Thymus (tissue), 11 donors: ENCODE results near the gene CDH4. TPM values are rescaled to one million over a fixed set of nuclear protein-coding genes. Genes with fewer than 3 reads are reported as not detected.

Source experiments
- DNase-seq, 9 donors: peaks; one replicate each; pipeline ENCODE4 v3.0.0-alpha.2; 2013; ENCODE audit warnings: low spot score in 9 of 9, low read depth in 6 of 9, missing footprints in 1 of 9
- H3K27ac ChIP-seq, 2 donors: one replicate each; pipeline ENCODE4 v1.5.1; 2013; ENCODE audit warnings: control low read depth in 1 of 2, low read depth in 1 of 2, low read length in 1 of 2, mild to moderate bottlenecking in 1 of 2, moderate library complexity in 1 of 2
- H3K27me3 ChIP-seq, 2 donors: one replicate each; pipeline ENCODE4 v1.5.1; 2013; ENCODE audit warnings: low read length in 1 of 2; ENCODE audit not compliant: control insufficient read depth in 2 of 2, insufficient read depth in 1 of 2
- H3K36me3 ChIP-seq, 2 donors: one replicate each; pipeline ENCODE4 v1.5.1; 2013; ENCODE audit warnings: low read length in 1 of 2, mild to moderate bottlenecking in 1 of 2, moderate library complexity in 1 of 2; ENCODE audit not compliant: control insufficient read depth in 2 of 2, insufficient read depth in 2 of 2
- H3K4me1 ChIP-seq, 2 donors: one replicate each; pipeline ENCODE4 v1.5.1; 2013; ENCODE audit warnings: low read length in 2 of 2; ENCODE audit not compliant: control insufficient read depth in 2 of 2, insufficient read depth in 2 of 2
- H3K4me3 ChIP-seq, 2 donors: one replicate each; pipeline ENCODE4 v1.5.1; 2013; ENCODE audit warnings: low read length in 2 of 2, control low read depth in 1 of 2, mild to moderate bottlenecking in 1 of 2
- H3K9me3 ChIP-seq, 2 donors: one replicate each; pipeline ENCODE4 v1.5.1; 2013; ENCODE audit warnings: low read length in 1 of 2, mild to moderate bottlenecking in 1 of 2; ENCODE audit not compliant: control insufficient read depth in 2 of 2, insufficient read depth in 1 of 2
- WGBS: extraction: QIAGEN DNeasy Blood & Tissue Kit; methylation state at CpG from one replicate; pipeline ENCODE4 v1.1.7; 2013; 5-methylcytosine and 5-hydroxymethylcytosine counted together
- polyA plus RNA-seq: library from polyadenylated mRNA; stranded (reverse); fragments of 200-250 nt; gene quantifications from one replicate; pipeline ENCODE4 v1.2.3, GENCODE V29; 2013
- total RNA-seq: library from RNA; stranded (reverse); fragments of 120-200 nt; gene quantifications from one replicate; pipeline ENCODE4 v1.2.4, GENCODE V29; 2013
- donor health status: healthy.

Gene CDH4
- total and polyA plus RNA-seq, 2 donors: 0.34 to 0.61 TPM

DNA sequence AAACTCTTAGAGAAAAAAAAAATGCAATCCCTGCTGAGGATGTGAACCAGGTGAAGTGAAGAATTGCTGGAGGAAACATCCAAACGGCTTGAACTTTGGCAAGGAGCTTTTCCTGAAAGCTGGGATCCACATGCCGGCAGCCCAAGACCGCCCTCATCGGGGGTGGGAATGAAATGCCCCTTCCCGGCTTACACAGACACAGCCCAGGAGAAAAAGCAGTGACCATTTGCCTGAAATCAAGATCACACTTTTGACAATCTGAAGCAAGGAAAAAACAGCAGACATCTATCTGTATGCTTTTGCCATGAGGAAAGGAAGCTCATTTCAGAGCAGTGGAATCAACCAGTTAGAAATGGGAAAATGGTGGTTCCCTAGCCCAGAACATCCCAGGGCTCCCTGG lies 559.1 kb downstream of the CDH4 start:
- H3K36me3 ChIP-seq: no peaks in the 10 kb centered on the region
- H3K9me3 ChIP-seq: peaks cover 0 to 5% of the 10 kb centered on the region in 2 donors
- no peak overlapping the region for H3K4me3 ChIP-seq
- 78% methylated on average over 5 of the region's 5 CpGs for WGBS
- DNase-seq: no peak
- H3K4me1 ChIP-seq: no peaks in the 10 kb centered on the region
- no peaks in the 10 kb centered on the region for H3K27me3 ChIP-seq
- no peak overlapping the region for H3K27ac ChIP-seq

DNA sequence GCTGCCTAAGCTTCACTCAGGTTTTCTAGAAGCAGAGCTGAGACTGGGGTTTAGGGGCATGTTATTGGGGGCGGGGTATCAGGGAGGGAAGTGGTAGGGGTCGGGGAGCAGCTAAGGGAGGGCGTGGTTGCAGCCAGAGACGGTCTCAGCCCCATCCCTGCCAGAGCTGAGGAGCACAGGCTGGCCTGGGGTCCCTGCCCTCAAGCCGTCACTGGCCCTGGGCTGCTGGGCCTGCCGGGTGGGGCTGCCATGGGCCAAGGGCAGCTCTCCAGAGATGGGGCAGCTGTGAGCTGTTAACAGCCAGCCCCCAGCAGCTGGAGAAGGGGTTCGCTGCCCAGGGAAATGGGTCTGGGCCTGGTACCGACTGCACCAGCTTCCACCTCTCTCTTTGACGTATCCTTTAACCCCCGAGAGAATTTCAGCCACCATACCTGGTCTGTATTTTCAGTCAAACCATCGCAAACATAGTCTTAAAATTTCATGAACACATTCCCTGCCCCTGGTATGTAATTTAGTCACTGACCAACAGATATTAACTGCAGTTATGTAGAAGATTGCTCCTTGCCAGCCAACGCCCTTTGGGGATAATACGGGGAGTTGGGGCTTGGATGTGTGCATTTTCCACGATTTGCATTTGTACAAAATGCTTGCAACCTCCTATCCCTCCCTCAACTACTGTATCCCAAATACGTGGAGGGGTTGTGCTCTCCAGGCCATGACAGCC lies 560.2 kb downstream of the CDH4 start:
- Histone ChIP-seq H3K27ac (no peak overlapping the region), H3K4me1 (no peaks in the 10 kb centered on the region), H3K9me3 (peaks cover 0 to 4% of the 10 kb centered on the region in 2 donors), H3K27me3 (no peaks in the 10 kb centered on the region), H3K36me3 (no peaks in the 10 kb centered on the region), H3K4me3 (no peak overlapping the region)
- DNase-seq: no peak
- 80% methylated on average over 15 of the region's 15 CpGs for WGBS

DNA sequence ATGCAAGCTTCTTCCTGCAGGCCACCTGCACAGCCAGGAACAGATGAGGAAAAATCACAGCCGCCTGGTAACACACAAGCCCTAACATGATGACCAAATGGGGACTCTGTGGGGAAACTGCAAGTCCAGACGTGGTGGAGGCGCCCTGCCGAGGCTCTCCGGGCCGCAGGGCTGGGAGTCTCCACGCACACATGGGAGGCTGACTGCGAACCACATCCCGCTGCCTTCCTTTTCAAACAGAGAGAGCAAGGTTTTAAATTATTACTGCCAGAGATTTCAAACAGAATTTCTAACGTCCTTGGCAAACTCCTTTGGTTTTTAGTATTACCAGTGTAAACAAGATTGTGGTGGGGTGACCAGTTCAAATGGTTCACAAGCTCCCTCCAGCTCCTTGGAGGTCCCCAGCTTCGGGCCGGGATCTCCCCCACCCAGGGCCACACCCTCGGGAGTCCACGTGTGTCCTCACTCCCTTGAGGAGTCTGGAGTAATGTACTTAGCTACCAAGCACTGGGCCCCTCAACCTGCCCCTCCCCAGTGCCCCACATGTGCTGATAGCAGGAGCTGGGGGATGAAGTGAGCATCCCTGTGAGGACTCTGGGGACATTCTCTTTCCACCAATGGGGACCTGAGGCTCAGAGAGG lies 560.9 kb downstream of the CDH4 start:
- no peak overlapping the region for H3K4me3 ChIP-seq
- H3K9me3 ChIP-seq: peaks cover 0 to 4% of the 10 kb centered on the region in 2 donors
- no peak for DNase-seq
- no peaks in the 10 kb centered on the region for H3K4me1 ChIP-seq
- no peaks in the 10 kb centered on the region for H3K27me3 ChIP-seq
- 85% methylated on average over 14 of the region's 14 CpGs for WGBS
- H3K36me3 ChIP-seq: no peaks in the 10 kb centered on the region
- no peak overlapping the region for H3K27ac ChIP-seq

DNA sequence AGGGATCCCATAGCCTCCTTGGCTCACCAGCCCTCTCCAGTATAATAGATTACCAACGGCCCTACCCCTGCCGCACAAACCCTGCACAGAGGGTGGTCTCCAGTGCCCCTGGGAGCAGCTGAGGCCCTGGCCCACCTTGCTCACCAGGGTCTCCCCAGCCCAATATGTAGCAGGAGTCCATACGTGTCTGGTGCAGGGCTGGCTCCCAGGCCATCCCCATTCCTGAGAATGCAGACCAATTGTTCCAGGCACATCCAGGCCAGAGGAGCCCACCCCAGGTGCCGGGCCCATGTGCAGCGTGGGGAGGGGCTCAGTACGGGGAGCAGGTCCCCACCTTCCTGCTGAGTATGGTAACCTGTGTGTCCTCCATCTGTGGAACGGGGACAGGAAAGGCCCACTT lies 561.7 kb downstream of the CDH4 start:
- no peaks in the 10 kb centered on the region for H3K36me3 ChIP-seq
- H3K4me3 ChIP-seq: no peak overlapping the region
- DNase-seq: no peak
- no peaks in the 10 kb centered on the region for H3K4me1 ChIP-seq
- peaks cover 0 to 5% of the 10 kb centered on the region in 2 donors for H3K9me3 ChIP-seq
- H3K27ac ChIP-seq: no peak overlapping the region
- 86% methylated on average over 7 of the region's 7 CpGs for WGBS
- no peaks in the 10 kb centered on the region for H3K27me3 ChIP-seq

DNA sequence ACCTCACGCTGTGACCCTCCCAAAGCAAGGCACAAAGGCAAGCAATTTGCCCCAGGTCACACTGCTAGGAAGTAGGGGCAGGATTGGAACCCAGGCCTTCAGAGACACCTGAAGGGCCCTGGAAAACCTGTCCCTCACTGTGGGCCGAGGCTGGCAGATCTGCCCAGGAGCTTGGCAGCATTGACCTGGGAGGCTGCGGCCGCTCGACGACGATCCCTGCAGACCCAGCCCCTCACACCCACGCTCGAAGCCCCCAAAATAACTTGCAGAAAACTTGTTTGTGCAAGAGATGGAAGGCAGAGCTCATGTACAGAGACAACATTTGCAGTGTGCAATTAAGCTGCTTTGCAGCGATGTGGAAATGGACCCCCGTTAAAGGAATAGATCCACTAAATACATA lies 562.2 kb downstream of the CDH4 start:
- H3K27me3 ChIP-seq: no peaks in the 10 kb centered on the region
- H3K9me3 ChIP-seq: peaks cover 0 to 5% of the 10 kb centered on the region in 2 donors
- no peaks in the 10 kb centered on the region for H3K36me3 ChIP-seq
- H3K27ac ChIP-seq: no peak overlapping the region
- DNase-seq: no peak
- no peaks in the 10 kb centered on the region for H3K4me1 ChIP-seq
- WGBS: 92% methylated on average over 11 of the region's 11 CpGs
- H3K4me3 ChIP-seq: no peak overlapping the region

DNA sequence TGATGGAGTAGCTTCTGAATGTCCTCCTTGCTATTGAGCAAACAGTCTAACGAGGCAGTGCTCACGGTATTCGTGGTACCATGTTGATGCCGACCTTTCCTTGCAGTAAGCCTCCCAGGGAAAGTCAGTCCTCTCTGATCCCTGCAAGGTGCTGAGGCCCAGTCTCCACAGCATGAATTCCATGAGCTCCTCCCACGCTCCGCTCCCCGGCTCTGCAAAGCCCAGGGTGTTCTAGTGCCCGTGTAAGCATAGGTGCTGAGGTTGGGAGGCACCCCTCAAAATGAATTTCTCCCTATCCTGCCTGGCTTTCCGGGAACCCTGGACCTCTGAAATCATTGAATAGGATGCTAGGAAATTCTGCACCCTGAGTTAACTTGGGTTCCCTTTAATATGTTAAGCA lies 562.7 kb downstream of the CDH4 start:
- DNase-seq: no peak
- WGBS: 86% methylated on average over 9 of the region's 9 CpGs
- no peaks in the 10 kb centered on the region for H3K4me1 ChIP-seq

DNA sequence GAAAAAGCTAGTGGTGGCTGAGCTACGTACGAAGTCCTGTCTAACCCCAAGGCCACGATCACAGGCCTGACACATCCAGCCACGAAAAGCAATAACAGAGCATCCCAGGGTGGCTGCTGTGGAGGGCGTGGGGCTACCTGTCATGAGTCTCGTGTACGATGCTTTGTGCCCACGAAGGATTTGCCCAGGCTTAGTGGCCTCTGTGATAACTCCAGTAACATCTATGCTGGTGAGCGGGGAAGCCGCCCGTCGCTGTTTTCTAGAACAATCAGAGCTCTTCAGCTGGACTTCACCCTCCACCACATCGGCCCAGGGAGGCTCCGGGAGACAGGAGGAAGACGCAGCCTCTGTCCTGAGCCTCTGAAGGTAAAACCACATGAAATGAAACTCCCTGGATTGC lies 563.1 kb downstream of the CDH4 start:
- Histone ChIP-seq H3K27ac (no peak overlapping the region), H3K9me3 (peaks cover 0 to 2% of the 10 kb centered on the region in 2 donors), H3K27me3 (no peaks in the 10 kb centered on the region), H3K4me3 (no peak overlapping the region), H3K36me3 (no peaks in the 10 kb centered on the region), H3K4me1 (no peaks in the 10 kb centered on the region)
- 93% methylated on average over 15 of the region's 15 CpGs for WGBS
- DNase-seq: no peak

More for the DNA sequence above, 562.7 kb downstream of the CDH4 start:
- no peaks in the 10 kb centered on the region for H3K36me3 ChIP-seq
- no peak overlapping the region for H3K4me3 ChIP-seq
- H3K27me3 ChIP-seq: no peaks in the 10 kb centered on the region
- no peak overlapping the region for H3K27ac ChIP-seq
- H3K9me3 ChIP-seq: peaks cover 0 to 5% of the 10 kb centered on the region in 2 donors

DNA sequence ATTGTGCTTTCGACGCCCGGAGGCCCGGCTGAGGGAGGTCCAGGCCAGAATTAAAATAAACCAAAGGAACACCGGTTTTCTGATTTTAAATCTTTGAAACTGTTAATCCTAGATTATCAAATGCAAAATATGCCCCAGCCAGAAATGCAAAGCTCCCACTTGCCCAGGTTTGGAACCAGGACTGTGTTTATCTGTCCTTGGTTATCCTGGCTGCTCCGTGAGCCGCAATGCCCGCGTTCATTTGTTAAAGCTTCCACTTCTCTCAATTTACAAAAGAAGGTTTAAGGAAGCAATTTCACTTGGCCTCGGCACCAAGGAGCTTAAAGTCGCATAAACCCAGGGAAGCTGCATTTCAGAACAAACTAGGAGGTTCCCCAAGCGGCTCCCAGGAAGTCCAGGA lies 563.6 kb downstream of the CDH4 start:
- Histone ChIP-seq H3K4me1 (no peaks in the 10 kb centered on the region), H3K9me3 (peaks cover 0 to 3% of the 10 kb centered on the region in 2 donors), H3K27ac (no peak overlapping the region), H3K27me3 (no peaks in the 10 kb centered on the region), H3K4me3 (no peak overlapping the region), H3K36me3 (no peaks in the 10 kb centered on the region)
- WGBS: 91% methylated on average over 12 of the region's 12 CpGs
- no peak for DNase-seq

DNA sequence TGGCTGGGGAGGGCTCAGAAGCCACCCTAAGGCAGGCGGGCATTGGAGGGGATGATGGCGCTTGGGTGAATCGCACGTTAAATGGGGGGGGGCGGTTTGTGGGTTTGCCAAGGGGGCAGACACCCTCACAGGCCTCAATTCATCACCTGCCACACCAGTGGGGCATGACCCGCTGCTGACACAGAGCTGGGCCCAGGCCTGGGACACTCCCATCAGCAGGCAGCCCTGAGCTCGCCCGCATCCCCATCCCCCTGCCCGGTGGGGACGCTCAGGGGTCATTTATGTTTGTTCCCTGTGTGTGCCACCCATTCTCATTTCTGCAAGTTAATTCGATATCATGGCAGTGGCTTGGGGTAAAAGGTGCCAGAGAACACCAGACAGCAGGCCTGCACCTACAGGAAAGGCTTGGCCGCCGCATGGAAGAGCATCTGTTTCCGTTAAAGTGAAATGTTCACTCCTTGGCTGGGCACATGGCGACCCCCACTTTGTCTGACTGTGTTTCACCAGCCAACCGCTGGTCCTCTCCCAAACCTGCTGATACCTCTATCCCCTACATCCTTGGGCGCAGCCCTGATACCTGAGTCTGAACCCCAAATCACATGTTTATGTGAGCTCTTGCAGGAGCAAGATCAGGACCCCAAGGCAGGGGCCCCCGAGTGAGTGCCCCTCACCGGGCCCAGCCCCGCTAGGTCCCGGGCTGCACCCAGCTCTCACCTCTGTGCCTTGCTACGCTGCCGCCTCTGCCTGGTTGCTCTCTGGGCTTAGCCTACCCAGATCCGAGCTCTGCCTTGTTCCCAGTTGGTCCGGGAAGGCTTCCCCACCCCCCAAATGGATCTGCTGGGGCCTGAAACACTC lies 564.8 kb downstream of the CDH4 start:
- no peaks in the 10 kb centered on the region for H3K4me1 ChIP-seq
- no peak for DNase-seq
- 83% methylated on average over 25 of the region's 25 CpGs for WGBS
- H3K4me3 ChIP-seq: no peak overlapping the region
- H3K36me3 ChIP-seq: no peaks in the 10 kb centered on the region
- H3K27ac ChIP-seq: no peak overlapping the region
- no peaks in the 10 kb centered on the region for H3K27me3 ChIP-seq
- H3K9me3 ChIP-seq: peaks cover 0 to 4% of the 10 kb centered on the region in 2 donors
